CMK (cell line): ENCODE data around the gene SYCE1.
A peak's percentile ranks its signal among the peaks of the same experiment; 100 is the strongest.
"Not testable (repeated sequence)": the region's sequence is repeated elsewhere in the genome, so short reads cannot be mapped to it uniquely, and the experiment has no call there.

Experiments used
- DNase-seq: peaks from one replicate; pipeline ENCODE4 v3.0.0-alpha.2; 2010; ENCODE audit warnings: low read depth

Gene SYCE1

GRCh38 chr10:133565441-133566294, at the start of gene SYCE1:
Gene SYCE1, minus strand, starts transcription at chr10:133565583. Its CDS starts 54 bp downstream, at chr10:133565529.
- DNase-seq = no peak

GRCh38 chr10:133614830-133615580, 49.6 kb upstream of the SYCE1 start:
- no peak for DNase-seq

GRCh38 chr10:133613699-133614098, 48.3 kb upstream of the SYCE1 start:
- DNase-seq = no peak

GRCh38 chr10:133611079-133611478, 45.7 kb upstream of the SYCE1 start:
- DNase-seq = no peak

- no peak for DNase-seq
Measured at GRCh38 chr10:133608855-133609254, 43.5 kb upstream of the SYCE1 start.

- DNase-seq = not testable (repeated sequence)
Measured at GRCh38 chr10:133603434-133603833, 38.1 kb upstream of the SYCE1 start.

GRCh38 chr10:133600657-133601056, 35.3 kb upstream of the SYCE1 start:
- no peak for DNase-seq

- DNase-seq = peak; percentile 9
Measured at GRCh38 chr10:133599869-133600268, 34.5 kb upstream of the SYCE1 start.

- no peak for DNase-seq
Measured at GRCh38 chr10:133592716-133593115, 27.3 kb upstream of the SYCE1 start.

GRCh38 chr10:133590970-133591359, 25.6 kb upstream of the SYCE1 start:
- DNase-seq = no peak

- DNase-seq = no peak
Measured at GRCh38 chr10:133590226-133590969, 25.0 kb upstream of the SYCE1 start.

GRCh38 chr10:133577037-133577436, 11.7 kb upstream of the SYCE1 start:
- not testable (repeated sequence) for DNase-seq

- DNase-seq = not testable (repeated sequence)
Measured at GRCh38 chr10:133573460-133573859, 8.1 kb upstream of the SYCE1 start.

- not testable (repeated sequence) for DNase-seq
Measured at GRCh38 chr10:133572055-133572454, 6.7 kb upstream of the SYCE1 start.

- DNase-seq = not testable (repeated sequence)
Measured at GRCh38 chr10:133569801-133570200, 4.4 kb upstream of the SYCE1 start.

GRCh38 chr10:133568831-133569527, 3.6 kb upstream of the SYCE1 start:
- not testable (repeated sequence) for DNase-seq

GRCh38 chr10:133568287-133568614, 2.9 kb upstream of the SYCE1 start:
- DNase-seq = no peak

- no peak for DNase-seq
Measured at GRCh38 chr10:133567609-133568286, 2.4 kb upstream of the SYCE1 start.

GRCh38 chr10:133567119-133567518, 1.7 kb upstream of the SYCE1 start:
- DNase-seq = no peak

- DNase-seq = no peak
Measured at GRCh38 chr10:133564816-133565215, 567 bp downstream of the SYCE1 start.

- DNase-seq = no peak
Measured at GRCh38 chr10:133559216-133559615, 6.2 kb downstream of the SYCE1 start.
